Testis (tissue), 3 donors: ENCODE results near the gene PRELID2. TPM values are rescaled to one million over a fixed set of nuclear protein-coding genes. Genes with fewer than 3 reads are reported as not detected.

Experiments
- DNase-seq: peaks from one replicate; pipeline ENCODE4 v3.0.0-alpha.2; 2019
- H3K27ac ChIP-seq, 2 donors: fragments of 200-600 bp; sonication (generic); one replicate each; pipeline ENCODE4 v1.5.1; 2019
- H3K27me3 ChIP-seq: fragments of 200-600 bp; sonication (generic); one replicate; pipeline ENCODE4 v1.5.1; 2019
- H3K36me3 ChIP-seq: fragments of 200-600 bp; sonication (generic); one replicate; pipeline ENCODE4 v1.5.1; 2017; ENCODE audit warnings: low read depth; ENCODE audit errors: missing control alignments
- H3K4me1 ChIP-seq: fragments of 200-600 bp; sonication (generic); one replicate; pipeline ENCODE4 v1.5.1; 2019
- H3K4me3 ChIP-seq, 2 donors: fragments of 200-600 bp; sonication (generic); one replicate each; pipeline ENCODE4 v1.5.1; 2017 to 2019
- H3K9me3 ChIP-seq: fragments of 200-600 bp; sonication (generic); one replicate; pipeline ENCODE4 v1.5.1; 2017
- CTCF ChIP-seq, 3 experiments: fragments of 450-650 bp in 2 of 3; fragments of 200-600 bp in 1 of 3; sonication (generic) in 1 of 3; IDR thresholded peaks; one replicate each; pipeline ENCODE4 v1.5.1; 2016 to 2019; ENCODE audit warnings: antibody characterized with exemption in 3 of 3, mild to moderate bottlenecking in 2 of 3, moderate library complexity in 1 of 3
- POLR2A ChIP-seq: fragments of 450-650 bp; IDR thresholded peaks from one replicate; pipeline ENCODE4 v1.6.1; 2017; ENCODE audit warnings: antibody characterized with exemption, mild to moderate bottlenecking, moderate library complexity
- WGBS, 2 donors: methylation state at CpG; one replicate each; pipeline ENCODE4 v1.1.5; 2018; 5-methylcytosine and 5-hydroxymethylcytosine counted together
- intact Hi-C: fragments of 100-400 bp; cut with DNase I; formaldehyde crosslinking; loops from one replicate; pipeline ENCODE4 v1.15.1; 2023; ENCODE audit warnings: low total_unique reads
- polyA plus RNA-seq: library from polyadenylated mRNA; stranded (reverse); fragments of 350-450 nt; fragmentation: Illumina TruSeq; extraction: RNeasy Lipid Tissue Mini Kit (QIAGEN cat#74804); gene quantifications from one replicate; pipeline ENCODE4 v1.2.3, GENCODE V29; 2014; ENCODE audit warnings: low read depth, low replicate concordance; ENCODE audit not compliant: insufficient read depth
- total RNA-seq, 2 donors: library from RNA; depleted of rRNA; stranded (reverse); fragments of >200 nt; gene quantifications; one replicate each; pipeline ENCODE4 v1.2.3, GENCODE V29; 2016

The PRELID2 gene
- total and polyA plus RNA-seq, 3 donors from 2014 or later, result 2.9 to 15.7 (median 13.8) TPM

- intact Hi-C loops, result no loop called here
- Histone ChIP-seq H3K4me3 (no peak overlapping the region), H3K27ac (no peak overlapping the region), H3K27me3 (no peaks in the 10 kb centered on the region), H3K36me3 (no peaks in the 10 kb centered on the region), H3K9me3 (no peaks in the 10 kb centered on the region), H3K4me1 (no peaks in the 10 kb centered on the region)
- TF ChIP-seq CTCF (IDR thresholded peaks at IDR 0.05) (no peak), POLR2A (no peak)
- DNase-seq, result no peak
- WGBS, 2 donors, result 89 to 90% methylated on average over 3 of the region's 3 CpGs
Measured at GRCh38 chr5:145787507-145787906, 47.6 kb downstream of the PRELID2 start.

GRCh38 chr5:145787001-145787400 is 48.1 kb downstream of the PRELID2 start:
- DNase-seq, result no peak
- 69 to 74% methylated on average over 5 of the region's 5 CpGs for WGBS, 2 donors
- Histone ChIP-seq H3K9me3 (no peaks in the 10 kb centered on the region), H3K4me1 (no peaks in the 10 kb centered on the region), H3K36me3 (no peaks in the 10 kb centered on the region), H3K4me3 (no peak overlapping the region), H3K27ac (no peak overlapping the region), H3K27me3 (no peaks in the 10 kb centered on the region)
- TF ChIP-seq CTCF (IDR thresholded peaks at IDR 0.05) (no peak), POLR2A (no peak)
- intact Hi-C loops, result no loop called here

- WGBS, 2 donors, result 87 to 96% methylated on average over 2 of the region's 2 CpGs
- H3K4me3 ChIP-seq, result no peak overlapping the region
- no peaks in the 10 kb centered on the region for H3K27me3 ChIP-seq
- no peaks in the 10 kb centered on the region for H3K36me3 ChIP-seq
- no peaks in the 10 kb centered on the region for H3K4me1 ChIP-seq
- intact Hi-C loops, result no loop called here
- H3K9me3 ChIP-seq, result no peaks in the 10 kb centered on the region
- no peak for DNase-seq
- TF ChIP-seq POLR2A (no peak), CTCF (IDR thresholded peaks at IDR 0.05) (no peak)
- no peak overlapping the region for H3K27ac ChIP-seq
Measured at GRCh38 chr5:145780982-145781381, 54.2 kb downstream of the PRELID2 start.

- no peaks in the 10 kb centered on the region for H3K36me3 ChIP-seq
- H3K27me3 ChIP-seq, result no peaks in the 10 kb centered on the region
- intact Hi-C loops, result no loop called here
- no peak overlapping the region for H3K27ac ChIP-seq
- H3K4me3 ChIP-seq, result no peak overlapping the region
- H3K4me1 ChIP-seq, result no peaks in the 10 kb centered on the region
- no peak for DNase-seq
- WGBS, 2 donors, result 82 to 91% methylated on average over 10 to 12 of the region's 12 CpGs
- TF ChIP-seq POLR2A, result no peak
- TF ChIP-seq CTCF (IDR thresholded peaks at IDR 0.05), result no peak
- H3K9me3 ChIP-seq, result no peaks in the 10 kb centered on the region
Measured at GRCh38 chr5:145778144-145778900, 56.8 kb downstream of the PRELID2 start.

GRCh38 chr5:145777445-145778063 is 57.6 kb downstream of the PRELID2 start:
- TF ChIP-seq POLR2A (no peak), CTCF (IDR thresholded peaks at IDR 0.05) (no peak)
- Histone ChIP-seq H3K36me3 (no peaks in the 10 kb centered on the region), H3K4me3 (no peak overlapping the region), H3K27me3 (no peaks in the 10 kb centered on the region), H3K27ac (no peak overlapping the region), H3K4me1 (no peaks in the 10 kb centered on the region), H3K9me3 (no peaks in the 10 kb centered on the region)
- 98 to 100% methylated on average over 6 to 11 of the region's 11 CpGs for WGBS, 2 donors
- intact Hi-C loops, result no loop called here
- DNase-seq, result no peak
